Measurements from ENCODE around the gene UBTF.

UBTF gene

DNA sequence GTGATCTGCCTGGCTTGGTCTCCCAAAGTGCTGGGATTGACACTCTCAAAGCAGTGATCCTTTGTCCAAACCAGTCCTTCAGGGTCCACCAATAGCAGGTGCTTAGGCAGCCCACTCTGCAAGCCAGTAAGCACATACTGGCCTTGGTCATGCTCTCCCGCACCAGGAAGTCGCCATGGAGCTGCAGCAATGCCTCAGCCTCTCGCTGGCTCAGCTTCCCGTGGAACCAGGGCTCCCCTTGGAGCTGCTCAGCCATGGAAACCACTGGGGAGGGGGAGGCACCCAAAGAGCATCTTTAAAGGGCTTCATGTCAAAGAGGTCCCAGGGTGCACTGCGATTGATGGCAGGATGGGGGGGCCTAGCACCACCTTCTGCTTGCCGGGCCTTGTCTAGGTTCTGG is 9.6 kb upstream of the UBTF start:
- Mint-ChIP-seq H3K27me3 (peaks cover 15 to 20% of the 10 kb centered on the region in 2 donors), H3K4me3 (no peak overlapping the region), H3K4me1 (ENCODE audit: low read depth in 2 of 2) (no peaks in the 10 kb centered on the region), H3K9me3 (no peaks in the 10 kb centered on the region), H3K36me3 (ENCODE audit: insufficient read depth) (peaks cover 8% of the 10 kb centered on the region), H3K27ac (no peak overlapping the region)
- ATAC-seq (replicated peaks) (no peak), DNase-seq (no peak)

DNA sequence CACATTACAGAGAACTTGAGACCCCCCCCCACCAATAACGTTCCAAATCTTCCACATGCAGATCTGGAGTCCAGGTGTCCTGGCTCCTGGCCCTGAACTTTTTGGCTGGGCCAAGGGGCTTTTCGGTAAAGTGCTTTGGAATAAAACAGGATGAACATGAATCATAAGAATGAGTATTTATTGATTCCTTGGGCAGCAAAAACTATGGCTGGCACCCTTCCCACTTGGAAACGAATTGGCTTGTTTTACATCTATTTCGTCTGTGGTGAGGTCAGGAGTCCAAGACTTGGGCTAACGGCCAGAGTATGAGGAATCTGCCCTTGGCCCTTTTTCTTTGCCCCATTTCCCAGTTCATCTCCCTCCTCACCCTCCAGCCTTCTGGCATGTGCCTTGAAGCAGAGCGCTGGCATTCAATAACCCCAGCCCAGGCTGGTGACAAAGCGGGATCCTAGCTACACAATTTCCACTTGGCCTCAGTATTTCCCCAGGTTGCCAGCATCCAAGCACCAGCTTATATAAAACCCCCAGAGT is 4.1 kb upstream of the UBTF start:
- Mint-ChIP-seq H3K4me1 (ENCODE audit: low read depth in 2 of 2) (peaks cover 11 to 16% of the 10 kb centered on the region in 2 donors), H3K4me3 (no peak overlapping the region), H3K27me3 (no peaks in the 10 kb centered on the region), H3K36me3 (ENCODE audit: insufficient read depth) (peaks cover 28% of the 10 kb centered on the region), H3K9me3 (no peaks in the 10 kb centered on the region), H3K27ac (no peak overlapping the region)
- DNase-seq (no peak), ATAC-seq (replicated peaks) (no peak)

DNA sequence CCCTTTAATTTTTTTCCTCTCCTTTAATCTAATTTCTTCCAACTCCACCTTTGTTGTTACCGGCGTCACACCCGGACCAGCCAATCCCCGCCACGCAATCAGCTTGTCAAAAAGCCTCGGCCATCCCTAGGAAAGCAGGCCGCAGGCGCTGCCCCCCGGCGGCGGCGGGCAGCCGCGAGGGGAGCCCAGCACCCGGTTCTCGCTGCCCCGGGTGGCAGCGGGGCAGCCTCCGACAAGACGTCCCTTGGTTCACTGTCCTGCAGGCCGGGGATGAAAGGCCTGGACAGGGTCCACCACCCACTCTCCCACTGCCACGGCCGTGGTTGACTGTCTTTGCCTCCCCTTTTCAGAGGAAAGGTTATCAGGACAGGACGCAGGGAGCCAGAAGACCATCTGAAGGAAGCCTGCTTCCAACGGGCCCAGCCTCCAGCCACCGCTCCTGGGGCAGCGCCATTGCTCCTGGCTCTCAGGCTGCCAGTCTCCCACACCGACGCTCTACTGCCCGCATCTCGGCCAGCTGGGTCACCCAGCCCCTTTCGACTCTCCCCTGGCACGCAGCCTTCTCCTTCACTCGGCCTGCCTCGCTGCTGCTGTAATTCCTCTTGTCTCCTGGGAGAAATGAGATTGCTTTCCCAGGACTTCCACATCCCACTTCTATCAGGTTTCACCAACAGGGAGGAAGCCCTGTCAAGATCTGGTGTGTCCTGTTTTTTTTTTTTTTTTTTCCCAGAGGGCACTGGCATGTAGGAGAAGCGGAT is 2.8 kb upstream of the UBTF start:
- Mint-ChIP-seq H3K4me3 (peak overlapping the region; percentile 99), H3K36me3 (ENCODE audit: insufficient read depth) (peaks cover 30% of the 10 kb centered on the region), H3K4me1 (ENCODE audit: low read depth in 2 of 2) (peaks cover 17 to 21% of the 10 kb centered on the region in 2 donors), H3K27me3 (no peaks in the 10 kb centered on the region), H3K9me3 (no peaks in the 10 kb centered on the region), H3K27ac (peak overlapping the region; percentile 94 to 97)
- ATAC-seq (replicated peaks) (no peak), DNase-seq (no peak)

DNA sequence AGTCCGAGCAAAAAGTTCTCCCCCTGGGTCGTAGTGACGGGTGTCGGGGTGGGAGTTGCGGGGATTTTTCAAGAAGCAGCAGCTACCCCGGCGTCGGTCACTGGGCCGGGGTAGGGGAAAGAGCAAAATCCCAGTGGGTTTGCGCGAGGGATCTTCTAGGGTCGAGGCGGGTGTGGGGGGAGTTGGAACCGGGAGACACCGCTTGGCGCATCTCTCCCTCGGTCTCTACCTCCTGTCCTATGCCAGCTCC is 2.3 kb upstream of the UBTF start:
- H3K4me1 Mint-ChIP-seq (ENCODE audit: low read depth in 2 of 2): peaks cover 21 to 25% of the 10 kb centered on the region in 2 donors
- H3K27ac Mint-ChIP-seq: peak overlapping the region; percentile 94 to 97
- H3K36me3 Mint-ChIP-seq (ENCODE audit: insufficient read depth): peaks cover 33% of the 10 kb centered on the region
- no peaks in the 10 kb centered on the region for H3K27me3 Mint-ChIP-seq
- no peaks in the 10 kb centered on the region for H3K9me3 Mint-ChIP-seq
- ATAC-seq (replicated peaks) (no peak), DNase-seq (no peak)
- peak overlapping the region; percentile 99 for H3K4me3 Mint-ChIP-seq

DNA sequence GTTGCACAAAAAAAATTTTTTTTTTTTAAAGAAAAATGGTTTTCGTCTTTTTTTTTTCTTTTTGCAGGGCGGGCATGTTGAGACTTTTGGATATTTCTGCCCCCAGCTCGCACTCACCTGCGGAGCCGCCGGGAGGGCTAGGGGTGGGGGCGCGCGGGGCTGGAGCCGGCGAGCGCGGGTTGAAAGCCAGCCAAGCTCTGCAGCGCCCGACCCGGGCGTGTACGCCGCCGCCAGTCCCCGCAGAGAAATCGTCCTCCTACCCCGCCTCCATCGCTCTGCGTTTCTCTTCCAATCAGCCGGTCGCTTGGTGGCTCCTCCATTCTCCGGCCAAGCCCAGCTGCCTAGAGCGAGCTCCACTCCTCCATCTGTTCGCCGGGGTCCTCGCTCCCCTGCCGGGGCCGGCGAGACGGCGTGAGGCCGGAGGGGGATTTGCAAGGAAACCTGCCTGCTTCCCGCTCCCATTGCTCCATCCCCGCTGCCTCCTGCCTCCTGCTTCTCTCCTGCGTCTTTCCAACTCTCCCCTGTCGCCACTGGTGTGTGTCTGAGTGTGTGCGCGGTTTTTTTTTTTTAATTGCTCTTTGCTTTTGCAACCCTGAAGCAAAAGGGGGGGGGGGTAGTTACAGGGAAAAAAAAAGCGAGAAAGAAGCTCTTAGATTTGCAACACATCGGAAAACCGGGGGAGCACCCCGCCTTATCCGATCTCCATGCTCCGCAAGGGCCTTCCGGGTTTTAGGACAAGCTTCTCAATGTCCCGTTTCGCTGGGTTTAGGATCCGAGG is 1.8 kb upstream of the UBTF start:
- no peaks in the 10 kb centered on the region for H3K9me3 Mint-ChIP-seq
- peaks cover 35% of the 10 kb centered on the region for H3K36me3 Mint-ChIP-seq (ENCODE audit: insufficient read depth)
- ATAC-seq (replicated peaks) (peak; percentile 33), DNase-seq (peak; percentile 51 to 63 (median 53))
- H3K27ac Mint-ChIP-seq: peak overlapping the region; percentile 94 to 97
- H3K27me3 Mint-ChIP-seq: no peaks in the 10 kb centered on the region
- peaks cover 26 to 31% of the 10 kb centered on the region in 2 donors for H3K4me1 Mint-ChIP-seq (ENCODE audit: low read depth in 2 of 2)
- H3K4me3 Mint-ChIP-seq: peak overlapping the region; percentile 99

DNA sequence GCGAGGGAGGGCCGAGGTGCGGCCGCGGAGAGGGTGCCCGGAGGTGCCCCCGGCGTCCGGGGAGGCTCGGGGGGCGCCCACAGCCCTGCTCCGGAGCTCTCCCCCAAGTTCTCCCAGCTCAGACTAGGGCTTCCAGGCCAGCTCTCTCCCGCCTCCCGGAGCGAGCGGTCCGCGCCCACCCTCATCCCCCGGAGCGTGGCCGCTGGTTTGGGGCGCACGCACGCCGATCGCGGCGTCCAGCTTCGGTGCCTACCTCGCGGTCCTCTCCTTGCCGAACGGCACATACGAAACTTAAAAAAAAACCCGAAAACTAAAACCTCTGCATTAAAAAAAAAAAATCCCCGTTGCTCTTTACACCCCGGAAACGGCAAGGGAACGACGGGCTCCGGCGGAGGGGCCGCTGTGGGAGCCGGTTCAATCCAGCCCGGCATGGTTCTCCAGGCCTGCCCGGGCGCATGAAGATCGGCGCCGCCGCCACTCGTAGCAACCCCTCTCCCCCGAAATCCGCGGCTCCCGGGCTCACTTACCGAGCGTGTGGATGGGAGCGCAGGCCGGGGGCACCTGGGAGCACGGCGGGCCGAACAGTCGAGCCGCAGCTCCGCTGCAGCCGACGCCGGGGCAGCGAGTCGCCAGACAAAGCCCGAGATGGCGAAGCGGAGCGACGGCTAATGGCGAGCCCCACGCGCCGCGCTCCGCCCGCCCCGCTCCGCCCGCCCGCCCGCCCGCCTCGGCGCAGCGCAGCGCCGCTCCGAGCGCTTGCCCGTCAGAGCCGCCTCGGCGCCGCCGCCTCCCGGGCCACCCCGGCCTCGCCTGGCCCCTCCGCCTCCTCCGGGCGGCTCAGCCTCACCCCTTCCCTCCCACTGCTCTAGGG is 973 bp upstream of the UBTF start:
- ATAC-seq (replicated peaks): peak; percentile 42
- H3K4me1 Mint-ChIP-seq (ENCODE audit: low read depth in 2 of 2): peaks cover 34 to 35% of the 10 kb centered on the region in 2 donors
- peak overlapping the region; percentile 94 to 97 for H3K27ac Mint-ChIP-seq
- peak; percentile 42 to 59 (median 52) for DNase-seq
- no peaks in the 10 kb centered on the region for H3K27me3 Mint-ChIP-seq
- H3K36me3 Mint-ChIP-seq (ENCODE audit: insufficient read depth): peaks cover 40% of the 10 kb centered on the region
- H3K9me3 Mint-ChIP-seq: no peaks in the 10 kb centered on the region
- H3K4me3 Mint-ChIP-seq: peak overlapping the region; percentile 99

DNA sequence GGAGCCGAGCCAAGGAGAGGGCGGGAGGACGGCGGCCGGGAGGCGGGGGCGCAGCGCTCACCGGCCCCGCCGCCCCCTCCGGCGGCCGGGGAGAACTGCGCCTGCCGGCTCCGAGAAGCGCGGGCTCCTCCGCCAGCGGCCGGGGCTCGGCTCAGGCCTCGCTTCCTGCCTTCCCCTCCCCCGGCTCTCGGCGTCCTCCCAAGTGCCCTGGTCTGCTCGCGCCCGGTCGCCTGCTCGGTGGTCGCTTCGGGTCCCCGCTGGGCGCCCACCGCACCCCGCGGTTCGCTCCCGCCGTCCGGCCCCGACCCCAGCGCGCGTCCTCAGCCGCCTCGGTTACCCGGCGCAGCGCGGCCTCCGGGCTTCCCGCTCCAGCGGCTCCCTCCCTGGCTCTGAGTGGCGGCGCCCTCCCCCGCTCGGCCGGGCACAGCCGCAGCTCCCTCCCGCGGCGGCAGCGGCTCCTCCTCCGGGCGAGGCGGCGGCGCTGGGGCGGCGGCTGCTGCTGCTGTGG is 313 bp downstream of the UBTF start:
- DNase-seq (peak; percentile 58 to 69 (median 63)), ATAC-seq (replicated peaks) (peak; percentile 48)
- Mint-ChIP-seq H3K27me3 (no peaks in the 10 kb centered on the region), H3K4me3 (peak overlapping the region in 1 of 2 donors; percentile 99), H3K27ac (no peak overlapping the region), H3K4me1 (ENCODE audit: low read depth in 2 of 2) (peaks cover 35 to 40% of the 10 kb centered on the region in 2 donors), H3K9me3 (no peaks in the 10 kb centered on the region), H3K36me3 (ENCODE audit: insufficient read depth) (peaks cover 49% of the 10 kb centered on the region)

DNA sequence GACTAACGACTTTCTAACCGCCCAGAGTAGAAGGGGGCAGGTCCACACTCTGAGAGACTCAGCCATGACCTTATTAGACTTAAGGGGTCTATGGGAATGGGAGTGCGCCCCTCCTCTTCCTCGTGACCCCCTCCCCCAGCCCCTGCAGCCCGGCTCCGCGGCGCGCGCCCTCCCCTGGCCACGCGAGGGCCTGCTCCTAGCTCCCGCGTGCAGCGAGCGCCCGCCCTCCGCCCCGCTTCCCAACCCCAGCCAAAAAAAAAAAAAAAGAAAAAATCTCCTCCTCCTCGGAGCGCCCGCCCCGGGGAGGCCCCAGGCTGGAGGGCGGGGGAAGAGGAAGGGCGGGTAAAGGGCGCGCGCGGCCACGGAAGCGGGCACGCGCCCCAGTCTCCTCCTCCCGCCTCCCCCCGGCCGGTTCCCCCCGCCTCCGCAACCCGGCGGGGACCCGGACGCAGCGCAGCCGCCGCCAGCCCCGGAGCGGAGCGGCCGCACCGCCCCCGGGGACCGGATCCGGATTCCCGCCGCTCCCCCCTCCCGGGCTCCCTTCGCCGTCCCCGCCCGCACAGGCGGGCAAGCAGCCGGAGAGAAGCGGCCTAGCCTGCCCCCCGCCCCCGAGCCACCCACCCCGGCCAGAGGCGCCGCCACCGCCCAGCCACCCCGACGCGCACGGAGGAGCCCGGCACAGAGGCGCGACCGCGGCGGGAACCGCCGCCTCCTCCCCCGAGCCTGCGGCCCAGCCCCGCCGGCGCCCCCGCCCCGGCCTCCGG is 949 bp downstream of the UBTF start:
- Mint-ChIP-seq H3K9me3 (no peaks in the 10 kb centered on the region), H3K4me3 (peak overlapping the region; percentile 55 to 74), H3K4me1 (ENCODE audit: low read depth in 2 of 2) (peaks cover 41 to 47% of the 10 kb centered on the region in 2 donors), H3K27me3 (no peaks in the 10 kb centered on the region), H3K27ac (peak overlapping the region; percentile 86 to 87), H3K36me3 (ENCODE audit: insufficient read depth) (peaks cover 53% of the 10 kb centered on the region)
- ATAC-seq (replicated peaks): peak; percentile 42
- peak; percentile 80 to 84 (median 83) for DNase-seq

DNA sequence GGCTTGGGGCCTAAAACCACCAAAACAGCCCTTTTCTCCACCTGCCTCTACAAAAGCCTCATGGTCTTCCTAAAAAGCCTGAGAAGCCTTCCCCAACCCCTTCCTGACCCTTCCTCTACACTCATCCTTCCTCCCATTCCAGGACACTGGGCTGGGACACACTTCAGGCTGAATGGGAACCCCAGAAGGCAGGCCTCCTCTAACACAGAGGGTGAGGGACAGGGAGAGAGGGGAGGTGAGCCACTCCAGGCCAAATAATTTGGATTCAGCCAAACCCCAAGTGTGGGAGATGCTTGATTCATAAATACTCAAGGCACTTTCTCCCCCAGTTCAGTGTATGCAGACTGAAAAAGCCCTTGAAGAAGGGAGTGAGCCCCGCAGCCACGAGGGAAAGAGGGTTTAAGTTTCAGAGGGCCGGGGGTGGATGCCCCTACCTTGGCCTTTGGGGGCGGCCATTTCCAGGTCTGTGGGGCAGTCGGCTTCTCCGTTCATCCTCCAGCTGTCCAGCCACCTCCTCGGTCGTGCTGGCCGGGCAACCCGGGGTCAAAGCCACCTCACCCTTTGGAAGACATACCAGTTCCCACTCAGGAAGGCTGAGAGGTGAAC is 1.6 kb downstream of the UBTF start:
- Mint-ChIP-seq H3K9me3 (no peaks in the 10 kb centered on the region), H3K27ac (peak overlapping the region; percentile 86 to 87), H3K36me3 (ENCODE audit: insufficient read depth) (peaks cover 59% of the 10 kb centered on the region), H3K27me3 (no peaks in the 10 kb centered on the region), H3K4me1 (ENCODE audit: low read depth in 2 of 2) (peaks cover 40 to 52% of the 10 kb centered on the region in 2 donors), H3K4me3 (peak overlapping the region; percentile 55 to 74)
- no peak for ATAC-seq (replicated peaks)
- DNase-seq: no peak

DNA sequence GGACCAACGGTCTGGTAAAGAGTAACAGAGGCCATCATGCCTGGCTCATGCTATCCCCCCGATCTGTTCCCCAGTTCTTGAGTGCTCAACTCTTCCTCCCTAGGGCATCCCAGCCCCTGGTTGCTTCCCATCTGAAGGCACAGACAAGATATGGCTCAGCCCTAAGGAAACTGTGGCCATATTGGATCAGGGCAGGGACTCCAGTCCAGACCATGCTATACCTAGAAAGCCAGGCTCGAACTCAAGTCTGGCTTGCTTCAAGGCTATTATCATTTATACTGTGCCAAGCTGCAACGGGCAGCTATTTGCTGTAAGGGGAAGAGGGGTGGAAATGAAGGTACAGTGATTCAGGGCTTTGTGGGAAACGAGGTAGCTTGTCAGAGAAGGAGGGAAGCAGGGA is 2.8 kb downstream of the UBTF start:
- no peak for DNase-seq
- peak overlapping the region in 1 of 2 donors; percentile 89 for H3K27ac Mint-ChIP-seq
- no peaks in the 10 kb centered on the region for H3K9me3 Mint-ChIP-seq
- peak overlapping the region; percentile 55 to 70 for H3K4me3 Mint-ChIP-seq
- H3K27me3 Mint-ChIP-seq: no peaks in the 10 kb centered on the region
- peaks cover 66% of the 10 kb centered on the region for H3K36me3 Mint-ChIP-seq (ENCODE audit: insufficient read depth)
- ATAC-seq (replicated peaks): no peak
- peaks cover 31 to 46% of the 10 kb centered on the region in 2 donors for H3K4me1 Mint-ChIP-seq (ENCODE audit: low read depth in 2 of 2)

DNA sequence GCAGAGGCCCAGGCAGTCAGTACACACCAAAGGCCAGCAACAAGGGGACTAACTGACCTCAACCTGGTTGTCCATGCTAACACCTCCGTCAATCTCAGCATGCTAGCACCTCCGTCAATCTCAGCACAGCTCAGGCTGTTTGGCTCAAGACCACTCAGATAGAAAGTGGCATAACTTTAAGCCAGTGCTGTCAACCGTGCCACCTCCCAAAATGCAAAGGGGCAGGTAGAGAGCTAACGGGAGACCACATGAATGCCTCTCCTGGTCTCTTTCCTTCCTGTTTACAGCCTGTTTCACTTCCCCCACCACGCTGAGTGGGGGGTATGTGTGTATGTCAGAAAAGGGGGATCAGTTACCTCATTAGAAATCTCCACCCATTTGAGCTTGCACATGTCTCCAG is 3.3 kb downstream of the UBTF start:
- no peaks in the 10 kb centered on the region for H3K27me3 Mint-ChIP-seq
- DNase-seq (no peak), ATAC-seq (replicated peaks) (no peak)
- H3K4me1 Mint-ChIP-seq (ENCODE audit: low read depth in 2 of 2): peaks cover 31 to 44% of the 10 kb centered on the region in 2 donors
- peak overlapping the region; percentile 45 to 89 for H3K27ac Mint-ChIP-seq
- H3K36me3 Mint-ChIP-seq (ENCODE audit: insufficient read depth): peaks cover 66% of the 10 kb centered on the region
- H3K4me3 Mint-ChIP-seq: peak overlapping the region; percentile 55 to 70
- H3K9me3 Mint-ChIP-seq: no peaks in the 10 kb centered on the region

DNA sequence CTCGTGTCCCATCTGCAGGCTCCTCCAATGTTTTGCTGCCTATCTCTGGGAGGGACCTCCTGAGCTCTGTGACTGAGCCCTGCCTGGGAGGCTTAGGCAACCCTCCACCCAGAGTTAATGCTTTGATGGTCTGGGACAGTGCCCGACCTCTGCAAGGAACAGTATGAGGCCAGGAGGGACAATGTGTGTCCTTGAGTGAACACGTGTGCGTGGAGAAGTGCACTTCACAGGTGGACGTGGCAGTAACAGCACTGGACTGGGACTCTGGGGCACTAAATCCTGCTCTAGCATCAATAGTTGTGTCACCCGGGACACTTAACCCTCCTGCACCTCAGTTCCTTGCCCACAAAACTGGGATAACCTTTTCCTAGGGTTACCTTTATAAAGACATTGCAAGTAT is 4.6 kb downstream of the UBTF start:
- H3K27ac Mint-ChIP-seq: peak overlapping the region; percentile 45 to 57
- no peaks in the 10 kb centered on the region for H3K9me3 Mint-ChIP-seq
- H3K4me3 Mint-ChIP-seq: peak overlapping the region in 1 of 2 donors; percentile 10
- H3K36me3 Mint-ChIP-seq (ENCODE audit: insufficient read depth): peaks cover 64% of the 10 kb centered on the region
- ATAC-seq (replicated peaks) (no peak), DNase-seq (no peak)
- no peaks in the 10 kb centered on the region for H3K27me3 Mint-ChIP-seq
- peaks cover 34 to 48% of the 10 kb centered on the region in 2 donors for H3K4me1 Mint-ChIP-seq (ENCODE audit: low read depth in 2 of 2)
